KBM-7 (cell line): Measurements from ENCODE around the gene STAB2.
A peak's percentile ranks its signal among the peaks of the same experiment; 100 is the strongest.

Experiments used
- DNase-seq: peaks from one replicate; pipeline ENCODE4 v3.0.0-alpha.2; 2015
- in situ Hi-C: fragments of 300-500 bp; cut with MboI; formaldehyde crosslinking; loops from 2 replicates; pipeline ENCODE4 v1.14.3; 2020; ENCODE audit warnings: low sequenced_read_pairs, low pct_unique_long_range_greater_than_20kb, mixed read lengths

The STAB2 gene

GRCh38 chr12:103586791-103587370 lies at the start of gene STAB2:
Gene STAB2 (plus strand): TSS chr12:103587273. CDS start chr12:103587477, 204 bp downstream.
- no peak for DNase-seq
- in situ Hi-C loops = no loop called here

GRCh38 chr12:103538397-103538796 lies 48.7 kb upstream of the STAB2 start:
- DNase-seq = no peak
- in situ Hi-C loops = no loop called here

- DNase-seq = no peak
- in situ Hi-C loops = loop anchor here (10.0 kb wide), 1 partner anchor 596 kb away; no protein-coding TSS in a partner anchor
Observed at GRCh38 chr12:103540319-103540718, 46.8 kb upstream of the STAB2 start.

GRCh38 chr12:103542078-103542477 lies 45.0 kb upstream of the STAB2 start:
- in situ Hi-C loops = loop anchor here (10.0 kb wide), 1 partner anchor 597 kb away; no protein-coding TSS in a partner anchor
- DNase-seq = no peak

GRCh38 chr12:103546959-103547358 lies 40.1 kb upstream of the STAB2 start:
- in situ Hi-C loops = loop anchor here (10.0 kb wide), 1 partner anchor 602 kb away; no protein-coding TSS in a partner anchor
- DNase-seq = no peak

GRCh38 chr12:103547376-103547775 lies 39.7 kb upstream of the STAB2 start:
- in situ Hi-C loops = loop anchor here (10.0 kb wide), 1 partner anchor 603 kb away; no protein-coding TSS in a partner anchor
- no peak for DNase-seq

- in situ Hi-C loops = loop anchor here (10.0 kb wide), 1 partner anchor 603 kb away; no protein-coding TSS in a partner anchor
- DNase-seq = no peak
Observed at GRCh38 chr12:103547929-103548328, 39.1 kb upstream of the STAB2 start.

GRCh38 chr12:103548622-103549601 lies 38.2 kb upstream of the STAB2 start:
- in situ Hi-C loops = loop anchor here (10.0 kb wide), 1 partner anchor 604 kb away; no protein-coding TSS in a partner anchor
- peak; percentile 79 for DNase-seq

- DNase-seq = no peak
- in situ Hi-C loops = no loop called here
Observed at GRCh38 chr12:103556890-103557627, 30.0 kb upstream of the STAB2 start.

- in situ Hi-C loops = no loop called here
- DNase-seq = no peak
Observed at GRCh38 chr12:103557628-103558010, 29.5 kb upstream of the STAB2 start.

GRCh38 chr12:103558879-103559278 lies 28.2 kb upstream of the STAB2 start:
- no peak for DNase-seq
- in situ Hi-C loops = no loop called here

GRCh38 chr12:103560604-103561101 lies 26.4 kb upstream of the STAB2 start:
- no peak for DNase-seq
- in situ Hi-C loops = no loop called here

GRCh38 chr12:103561174-103561573 lies 25.9 kb upstream of the STAB2 start:
- no peak for DNase-seq
- in situ Hi-C loops = no loop called here

GRCh38 chr12:103566398-103566797 lies 20.7 kb upstream of the STAB2 start:
- no peak for DNase-seq
- in situ Hi-C loops = no loop called here

GRCh38 chr12:103569278-103569677 lies 17.8 kb upstream of the STAB2 start:
- in situ Hi-C loops = no loop called here

GRCh38 chr12:103571286-103571685 lies 15.8 kb upstream of the STAB2 start:
- DNase-seq = no peak
- in situ Hi-C loops = no loop called here

More at GRCh38 chr12:103569278-103569677, 17.8 kb upstream of the STAB2 start:
- no peak for DNase-seq

- in situ Hi-C loops = no loop called here
- DNase-seq = no peak
Observed at GRCh38 chr12:103572312-103573045, 14.6 kb upstream of the STAB2 start.

GRCh38 chr12:103573185-103573584 lies 13.9 kb upstream of the STAB2 start:
- in situ Hi-C loops = no loop called here
- DNase-seq = no peak
